Astrocyte of the cerebellum (primary cell): ENCODE data around the gene ICOSLG.
"Not testable (repeated sequence)": the region's sequence is repeated elsewhere in the genome, so short reads cannot be mapped to it uniquely, and the experiment has no call there.

Experiments used
- DNase-seq: peaks from one replicate; pipeline ENCODE4 v3.0.0-alpha.2; 2011; ENCODE audit warnings: low read depth
- H3K4me3 ChIP-seq: 2 replicates; pipeline ENCODE4 v1.5.1; 2011; ENCODE audit warnings: mild to moderate bottlenecking, low read depth, low read length, moderate library complexity
- in situ Hi-C: cut with HindIII; loops from 2 replicates; pipeline ENCODE4 v1.10.0; 2017; ENCODE audit warnings: low sequenced_read_pairs

Gene ICOSLG

GRCh38 chr21:44190349-44191271 lies 50.1 kb downstream of the ICOSLG start:
- in situ Hi-C loops, DNase-seq, H3K4me3 ChIP-seq: not testable (repeated sequence)

GRCh38 chr21:44184862-44185261 lies 55.9 kb downstream of the ICOSLG start:
- in situ Hi-C loops, DNase-seq, H3K4me3 ChIP-seq: not testable (repeated sequence)

GRCh38 chr21:44182202-44182601 lies 58.5 kb downstream of the ICOSLG start:
- DNase-seq, H3K4me3 ChIP-seq, in situ Hi-C loops: not testable (repeated sequence)

- H3K4me3 ChIP-seq, DNase-seq, in situ Hi-C loops: not testable (repeated sequence)
Observed at GRCh38 chr21:44181506-44181905, 59.2 kb downstream of the ICOSLG start.

GRCh38 chr21:44176127-44176526 lies 64.6 kb downstream of the ICOSLG start:
- in situ Hi-C loops, DNase-seq, H3K4me3 ChIP-seq: not testable (repeated sequence)

- DNase-seq: not testable (repeated sequence)
Observed at GRCh38 chr21:44175189-44175588, 65.6 kb downstream of the ICOSLG start.

More at GRCh38 chr21:44175189-44175588, 65.6 kb downstream of the ICOSLG start:
- in situ Hi-C loops, H3K4me3 ChIP-seq: not testable (repeated sequence)
